ENCODE measurements around the gene OSBPL10.

The OSBPL10 gene

DNA sequence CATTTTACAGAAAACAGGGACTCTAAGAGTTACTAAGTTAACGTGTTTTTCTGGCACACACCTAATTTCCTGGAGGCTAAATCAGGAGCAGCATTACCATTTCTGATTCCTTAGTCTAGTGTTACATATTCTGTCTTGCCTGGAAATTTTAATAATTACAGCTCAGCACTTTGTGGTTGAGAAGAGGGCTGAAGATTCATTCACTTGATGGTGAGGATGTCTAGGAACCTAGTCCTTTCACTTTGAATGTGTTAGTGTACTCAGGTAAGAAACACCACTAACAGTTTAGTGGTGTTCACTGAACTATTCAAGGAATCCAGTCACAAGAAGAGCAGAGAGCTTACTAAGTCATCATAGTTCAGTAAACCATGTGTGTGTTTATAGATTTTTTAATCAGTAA, 345.5 kb downstream of the OSBPL10 start:
- no peak overlapping the region for H3K4me3 ChIP-seq (ENCODE audit: low read depth, low read length)
- TF ChIP-seq, protein P1, sequence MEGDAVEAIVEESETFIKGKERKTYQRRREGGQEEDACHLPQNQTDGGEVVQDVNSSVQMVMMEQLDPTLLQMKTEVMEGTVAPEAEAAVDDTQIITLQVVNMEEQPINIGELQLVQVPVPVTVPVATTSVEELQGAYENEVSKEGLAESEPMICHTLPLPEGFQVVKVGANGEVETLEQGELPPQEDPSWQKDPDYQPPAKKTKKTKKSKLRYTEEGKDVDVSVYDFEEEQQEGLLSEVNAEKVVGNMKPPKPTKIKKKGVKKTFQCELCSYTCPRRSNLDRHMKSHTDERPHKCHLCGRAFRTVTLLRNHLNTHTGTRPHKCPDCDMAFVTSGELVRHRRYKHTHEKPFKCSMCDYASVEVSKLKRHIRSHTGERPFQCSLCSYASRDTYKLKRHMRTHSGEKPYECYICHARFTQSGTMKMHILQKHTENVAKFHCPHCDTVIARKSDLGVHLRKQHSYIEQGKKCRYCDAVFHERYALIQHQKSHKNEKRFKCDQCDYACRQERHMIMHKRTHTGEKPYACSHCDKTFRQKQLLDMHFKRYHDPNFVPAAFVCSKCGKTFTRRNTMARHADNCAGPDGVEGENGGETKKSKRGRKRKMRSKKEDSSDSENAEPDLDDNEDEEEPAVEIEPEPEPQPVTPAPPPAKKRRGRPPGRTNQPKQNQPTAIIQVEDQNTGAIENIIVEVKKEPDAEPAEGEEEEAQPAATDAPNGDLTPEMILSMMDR (IDR thresholded peaks at IDR 0.05; ENCODE audit: low read depth, low read length) = no peak

DNA sequence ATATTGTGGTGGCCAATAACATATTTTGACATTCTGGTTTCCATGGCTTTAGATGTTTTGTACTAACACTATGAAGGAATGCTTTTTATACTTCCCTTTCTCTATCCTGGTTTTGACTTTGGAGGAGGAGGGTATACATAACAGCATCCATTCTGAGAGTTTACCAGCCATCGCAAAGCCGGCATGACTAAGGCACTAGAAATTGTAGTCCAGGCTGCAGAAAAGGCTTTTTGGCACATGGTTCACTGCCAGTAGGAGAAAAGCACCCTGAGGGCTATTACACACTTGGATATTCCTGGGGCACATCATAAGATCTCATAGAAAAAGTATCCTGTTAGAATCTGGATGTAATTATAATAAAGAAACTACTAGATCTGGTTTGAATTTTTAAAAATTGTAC, 346.6 kb downstream of the OSBPL10 start:
- TF ChIP-seq, protein P1 (IDR thresholded peaks at IDR 0.05; ENCODE audit: low read depth, low read length) = no peak

DNA sequence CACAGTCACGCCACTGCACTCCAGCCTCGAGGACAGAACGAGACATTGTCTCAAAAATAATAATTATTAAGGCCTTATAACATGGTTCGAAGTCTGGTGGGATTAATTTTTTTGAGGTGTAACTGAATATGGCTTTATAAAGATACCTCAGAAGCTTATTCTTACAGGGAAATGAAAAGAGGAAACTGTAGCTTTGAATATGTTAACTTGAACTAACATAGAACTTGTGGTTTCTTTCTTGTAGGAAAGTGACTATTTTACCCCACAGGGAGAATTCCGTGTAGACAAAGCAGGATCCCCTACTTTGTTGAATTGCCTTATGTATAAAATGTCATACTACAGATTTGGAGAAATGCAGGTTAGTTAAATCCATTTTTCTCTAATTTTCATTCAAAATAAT, 352.0 kb downstream of the OSBPL10 start:
- TF ChIP-seq, protein P1 (IDR thresholded peaks at IDR 0.05; ENCODE audit: low read depth, low read length) = no peak
- H3K4me3 ChIP-seq (ENCODE audit: low read depth, low read length) = no peak overlapping the region

More for the DNA sequence above, 346.6 kb downstream of the OSBPL10 start:
- no peak overlapping the region for H3K4me3 ChIP-seq (ENCODE audit: low read depth, low read length)

DNA sequence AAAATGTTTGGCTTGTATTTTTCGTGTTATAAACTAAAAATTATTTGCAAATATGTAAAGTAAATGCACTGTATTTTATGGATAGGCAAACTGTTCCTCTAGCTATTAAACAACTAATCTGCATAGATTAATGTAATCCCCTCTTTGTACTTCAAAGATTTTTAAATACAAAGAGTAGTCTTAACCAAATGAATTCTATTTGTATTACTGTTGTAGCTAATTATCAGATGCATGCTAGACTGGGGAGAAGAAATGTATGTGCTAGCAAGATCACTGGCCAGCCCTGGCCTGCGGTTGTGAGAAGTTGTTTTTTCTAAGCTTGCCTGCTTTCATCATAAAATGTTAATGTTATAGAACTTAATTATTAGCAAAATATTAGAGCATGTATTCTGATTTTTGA, 355.7 kb downstream of the OSBPL10 start:
- TF ChIP-seq, protein P1 (IDR thresholded peaks at IDR 0.05; ENCODE audit: low read depth, low read length) = no peak
- H3K4me3 ChIP-seq (ENCODE audit: low read depth, low read length) = no peak overlapping the region

DNA sequence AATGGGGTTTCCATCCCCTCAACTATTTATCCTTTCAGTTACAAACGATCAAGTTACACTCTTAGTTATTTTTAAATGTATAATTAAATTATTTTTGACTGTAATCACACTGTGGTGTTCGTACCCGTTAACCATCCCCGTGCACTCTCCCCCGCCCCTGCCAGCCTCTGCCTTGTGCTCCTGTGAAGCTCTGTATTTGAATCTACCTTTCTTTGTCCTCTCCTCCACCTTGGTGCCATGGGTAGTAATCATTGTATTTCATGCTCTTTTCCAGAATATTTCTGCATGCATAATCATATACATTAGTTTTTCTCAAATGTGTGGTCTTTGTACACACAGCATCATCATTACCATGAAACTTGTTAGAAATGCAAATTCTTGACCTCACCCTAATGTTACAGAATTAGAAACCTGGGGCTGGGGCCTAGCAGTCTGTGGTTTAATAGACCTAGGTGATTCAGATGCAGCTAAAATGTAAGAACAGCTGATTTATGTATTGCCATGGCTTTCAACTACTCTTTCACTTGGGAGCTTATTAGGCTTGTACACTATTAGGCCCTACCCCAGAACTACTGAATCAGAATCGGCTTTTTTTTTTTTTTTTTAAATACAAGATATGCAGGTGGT, 356.9 kb downstream of the OSBPL10 start:
- TF ChIP-seq, protein P1 (IDR thresholded peaks at IDR 0.05; ENCODE audit: low read depth, low read length) = no peak

DNA sequence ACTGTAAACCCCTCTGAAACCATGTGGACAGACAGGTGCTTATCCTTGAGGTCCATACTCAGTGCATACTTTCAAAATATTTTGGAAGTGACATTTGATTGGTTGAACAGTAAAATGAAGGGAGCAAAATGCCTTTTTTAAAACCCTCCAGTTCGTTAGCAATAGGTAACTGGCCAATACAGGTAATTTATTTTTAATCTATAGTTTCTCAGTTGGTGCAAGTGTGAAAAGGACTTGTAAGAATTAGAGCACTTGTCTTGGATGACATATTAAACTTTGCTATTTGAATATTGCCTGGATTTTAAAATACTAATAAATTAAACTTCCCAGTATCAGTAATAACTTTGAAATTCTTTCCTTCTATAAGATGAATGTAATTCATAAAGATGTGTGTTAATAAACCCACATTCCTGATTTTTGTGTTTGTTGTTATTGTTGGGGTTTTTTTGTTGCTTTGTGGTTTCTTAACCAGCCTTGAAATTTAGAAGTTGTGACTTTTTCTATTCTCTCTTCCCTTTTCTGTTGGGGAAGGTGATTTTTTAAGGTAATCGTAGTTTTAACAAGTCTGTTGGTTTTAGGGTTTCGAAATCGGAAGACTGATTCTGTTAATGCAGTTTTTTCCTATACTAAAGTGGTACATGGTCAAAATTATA, 358.3 kb downstream of the OSBPL10 start:
- TF ChIP-seq, protein P1 (IDR thresholded peaks at IDR 0.05; ENCODE audit: low read depth, low read length) = no peak

More for the DNA sequence above, 356.9 kb downstream of the OSBPL10 start:
- H3K4me3 ChIP-seq (ENCODE audit: low read depth, low read length) = no peak overlapping the region

DNA sequence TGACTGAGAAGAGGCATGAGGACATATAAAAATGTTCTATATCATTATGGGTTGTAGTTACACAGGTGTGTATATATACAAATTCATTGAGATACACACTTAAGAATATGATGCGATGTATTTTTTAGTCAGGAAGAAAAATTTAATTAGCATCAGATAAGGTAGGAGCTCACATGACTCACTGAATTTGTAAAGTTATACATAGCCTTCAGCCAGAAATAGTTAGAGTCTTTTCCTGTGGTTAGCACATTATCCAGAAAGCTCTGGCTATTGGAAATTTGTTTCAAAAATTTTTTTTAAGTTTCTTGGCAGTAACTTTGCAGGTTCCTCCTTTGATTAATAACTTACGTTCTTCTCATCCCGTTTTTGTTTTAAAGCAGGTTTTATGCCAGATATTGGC, 359.7 kb downstream of the OSBPL10 start:
- TF ChIP-seq, protein P1 (IDR thresholded peaks at IDR 0.05; ENCODE audit: low read depth, low read length) = no peak
- no peak overlapping the region for H3K4me3 ChIP-seq (ENCODE audit: low read depth, low read length)

More for the DNA sequence above, 358.3 kb downstream of the OSBPL10 start:
- no peak overlapping the region for H3K4me3 ChIP-seq (ENCODE audit: low read depth, low read length)
